ELF-1 (cell line): ENCODE data around the gene PPARD.

ENCODE experiments used
- DNase-seq: peaks from one replicate; pipeline ENCODE4 v3.0.0-alpha.2; 2016; ENCODE audit warnings: low read depth, low spot score

PPARD gene

GRCh38 chr6:35354361-35355135 is 12.2 kb downstream of the PPARD start:
- no peak for DNase-seq

- no peak for DNase-seq
These were observed 14.0 kb downstream of the PPARD start for GRCh38 chr6:35356391-35356790.

- no peak for DNase-seq
These were observed 15.3 kb downstream of the PPARD start for GRCh38 chr6:35357677-35358076.

GRCh38 chr6:35358086-35358485 is 15.7 kb downstream of the PPARD start:
- DNase-seq: no peak

GRCh38 chr6:35359346-35359743 is 17.0 kb downstream of the PPARD start:
- DNase-seq: no peak

GRCh38 chr6:35359744-35360348 is 17.5 kb downstream of the PPARD start:
- peak; percentile 68 for DNase-seq

- peak; percentile 44 for DNase-seq
These were observed 18.2 kb downstream of the PPARD start for GRCh38 chr6:35360349-35361138.

- DNase-seq: no peak
These were observed 19.8 kb downstream of the PPARD start for GRCh38 chr6:35362200-35362599.

- peak; percentile 29 for DNase-seq
These were observed 21.0 kb downstream of the PPARD start for GRCh38 chr6:35363293-35363750.

- no peak for DNase-seq
These were observed 23.3 kb downstream of the PPARD start for GRCh38 chr6:35365594-35366203.

- no peak for DNase-seq
These were observed 23.8 kb downstream of the PPARD start for GRCh38 chr6:35366204-35366596.

GRCh38 chr6:35367646-35368037 is 25.3 kb downstream of the PPARD start:
- DNase-seq: no peak

- DNase-seq: peak; percentile 28
These were observed 25.9 kb downstream of the PPARD start for GRCh38 chr6:35368038-35368887.

- no peak for DNase-seq
These were observed 27.9 kb downstream of the PPARD start for GRCh38 chr6:35370124-35370741.

- no peak for DNase-seq
These were observed 28.6 kb downstream of the PPARD start for GRCh38 chr6:35370785-35371493.

- no peak for DNase-seq
These were observed 29.3 kb downstream of the PPARD start for GRCh38 chr6:35371494-35372262.

GRCh38 chr6:35372633-35373032 is 30.3 kb downstream of the PPARD start:
- no peak for DNase-seq

GRCh38 chr6:35376281-35376680 is 33.9 kb downstream of the PPARD start:
- DNase-seq: no peak

GRCh38 chr6:35377002-35377401 is 34.6 kb downstream of the PPARD start:
- DNase-seq: no peak
